H1 (cell line): ENCODE data around the gene UROS. TPM values are rescaled to one million over a fixed set of nuclear protein-coding genes. Genes with fewer than 3 reads are reported as not detected.

ENCODE experiments used
- ATF3 ChIP-seq: IDR thresholded peaks from 2 replicates; pipeline ENCODE4 v1.6.1; 2011; ENCODE audit warnings: low read depth, mild to moderate bottlenecking, low read length; ENCODE audit not compliant: insufficient read depth
- CHD7 ChIP-seq: fragments of 300-600 bp; sonication (generic); IDR thresholded peaks from 2 replicates; pipeline ENCODE4 v1.7.1; 2012; ENCODE audit warnings: low read length, moderate library complexity, mild to moderate bottlenecking, inconsistent platforms; ENCODE audit not compliant: insufficient replicate concordance
- JUND ChIP-seq: IDR thresholded peaks from 2 replicates; pipeline ENCODE4 v1.6.1; 2011; ENCODE audit warnings: mild to moderate bottlenecking, improper control_type of control experiment, low read length
- KDM1A ChIP-seq: fragments of 200-600, 300-600 bp; sonication (generic); IDR thresholded peaks from 2 replicates; pipeline ENCODE4 v1.7.1; 2016; ENCODE audit warnings: mild to moderate bottlenecking, low read length, borderline replicate concordance
- MAX ChIP-seq: IDR thresholded peaks from 2 replicates; pipeline ENCODE4 v1.6.1; 2012; ENCODE audit warnings: inconsistent platforms
- RAD21 ChIP-seq, 2 experiments: IDR thresholded peaks in 1 of 2; conservative IDR thresholded peaks in 1 of 2; 2 replicates each; pipeline ENCODE4 v1.6.1; 2011; ENCODE audit warnings: low read depth in 2 of 2, low read length in 2 of 2, improper control_type of control experiment in 1 of 2, inconsistent platforms in 1 of 2, mild to moderate bottlenecking in 1 of 2, moderate library complexity in 1 of 2
- SRF ChIP-seq: IDR thresholded peaks from 2 replicates; pipeline ENCODE4 v1.6.1; 2011; ENCODE audit warnings: mild to moderate bottlenecking, low read depth, low read length, moderate library complexity
- TAF7 ChIP-seq: optimal IDR thresholded peaks from 2 replicates; pipeline ENCODE3; 2011; ENCODE audit warnings: low read depth, mild to moderate bottlenecking, inconsistent platforms, low read length, moderate library complexity, borderline replicate concordance
- TBP ChIP-seq: IDR thresholded peaks from 2 replicates; pipeline ENCODE4 v1.6.1; 2011; ENCODE audit warnings: low read depth, low read length, improper control_type of control experiment
- TEAD4 ChIP-seq: IDR thresholded peaks from 2 replicates; pipeline ENCODE4 v1.6.1; 2012; ENCODE audit warnings: low read depth, low read length, inconsistent platforms, mixed read lengths
- polyA plus RNA-seq, 7 experiments: library from polyadenylated mRNA; depleted of rRNA in 3 of 7; stranded (reverse) in 5 of 7; unstranded in 2 of 7; fragments of >200 nt in 5 of 7; fragments of 200-250 nt in 2 of 7; gene quantifications; 1 replicate in 5 of 7; 2 replicates in 1 of 7; 4 replicates in 1 of 7; pipeline versions ENCODE4 v1.2.1 to v1.2.3, GENCODE V29; 2011 to 2013; ENCODE audit warnings: missing spikeins in 2 of 7, mixed read lengths in 2 of 7
- total RNA-seq: library from RNA; stranded (reverse); fragmentation: NEBNext Ultra II Directional; extraction: Animal tissue kit (Norgen Biotek cat#: 25700); gene quantifications from 2 replicates; pipeline ENCODE4 v1.2.1, GENCODE V29; 2021

UROS gene
- total and polyA plus RNA-seq, 2 of the 8 experiments (the other 6 are each of a cell fraction or from before 2014, with no cell fraction given) = 45.6 to 58.0 TPM

- TF ChIP-seq CHD7 (no peak), SRF (no peak), RAD21 (IDR thresholded peaks at IDR 0.05 in 1 of 2, conservative IDR thresholded peaks at IDR 0.05 in 1 of 2; ENCODE audit: low read depth in 2 of 2, low read length in 2 of 2) (no peak), MAX (no peak), TAF7 (no peak), JUND (no peak), TBP (no peak), ATF3 (no peak), KDM1A (no peak), TEAD4 (no peak)
Measured at GRCh38 chr10:125816548-125816947, 6.5 kb downstream of the UROS start (continued).
